NCI-H446 (cell line): Measurements from ENCODE around the gene TAS2R13.

Source experiments
- DNase-seq, 2 experiments: peaks; one replicate each; lab custom pipeline; 2025; lab: John Stamatoyannopoulos, UW

TAS2R13 gene

GRCh38 chr12:10909462-10909861, at the start of gene TAS2R13:
Gene TAS2R13 (minus strand): TSS chr12:10909562. CDS start chr12:10909298, 264 bp downstream.
- no peak for DNase-seq

GRCh38 chr12:10957741-10958140, 48.4 kb upstream of the TAS2R13 start:
- no peak for DNase-seq

GRCh38 chr12:10956085-10956484, 46.7 kb upstream of the TAS2R13 start:
- DNase-seq: no peak

- no peak for DNase-seq
Measured at GRCh38 chr12:10952645-10953044, 43.3 kb upstream of the TAS2R13 start.

GRCh38 chr12:10943167-10943566, 33.8 kb upstream of the TAS2R13 start:
- DNase-seq: no peak

- no peak for DNase-seq
Measured at GRCh38 chr12:10941916-10942607, 32.7 kb upstream of the TAS2R13 start.

- no peak for DNase-seq
Measured at GRCh38 chr12:10941369-10941768, 32.0 kb upstream of the TAS2R13 start.

GRCh38 chr12:10940389-10940788, 31.0 kb upstream of the TAS2R13 start:
- no peak for DNase-seq

GRCh38 chr12:10939163-10939562, 29.8 kb upstream of the TAS2R13 start, which contains the start of gene TAS2R14:
Gene TAS2R14 (minus strand): TSS chr12:10939263. CDS start chr12:10939207, 56 bp downstream.
- DNase-seq: no peak

- no peak for DNase-seq
Measured at GRCh38 chr12:10936506-10936905, 27.1 kb upstream of the TAS2R13 start.

- DNase-seq: no peak
Measured at GRCh38 chr12:10928746-10929286, 19.5 kb upstream of the TAS2R13 start, which contains the start of gene PRH2. Gene PRH2 (plus strand): TSS chr12:10929236. CDS start chr12:10929274, 38 bp downstream.

- DNase-seq: no peak
Measured at GRCh38 chr12:10926269-10926668, 16.9 kb upstream of the TAS2R13 start.

- no peak for DNase-seq
Measured at GRCh38 chr12:10919809-10920208, 10.4 kb upstream of the TAS2R13 start.

- DNase-seq: no peak
Measured at GRCh38 chr12:10910380-10910779, 1.0 kb upstream of the TAS2R13 start.

- no peak for DNase-seq
Measured at GRCh38 chr12:10904686-10905085, 4.7 kb downstream of the TAS2R13 start.

- DNase-seq: no peak
Measured at GRCh38 chr12:10901427-10901826, 7.9 kb downstream of the TAS2R13 start.

- no peak for DNase-seq
Measured at GRCh38 chr12:10900972-10901371, 8.4 kb downstream of the TAS2R13 start.

- DNase-seq: no peak
Measured at GRCh38 chr12:10900530-10900929, 8.8 kb downstream of the TAS2R13 start.

- DNase-seq: no peak
Measured at GRCh38 chr12:10896854-10897253, 12.5 kb downstream of the TAS2R13 start.

GRCh38 chr12:10891937-10892336, 17.4 kb downstream of the TAS2R13 start:
- no peak for DNase-seq

- no peak for DNase-seq
Measured at GRCh38 chr12:10889226-10889625, 20.1 kb downstream of the TAS2R13 start.

GRCh38 chr12:10884086-10884725, 25.2 kb downstream of the TAS2R13 start, which contains the start of gene PRH1:
Gene PRH1 (minus strand): TSS chr12:10884255. CDS start chr12:10884217, 38 bp downstream.
- DNase-seq: no peak

GRCh38 chr12:10873378-10873777, 36.0 kb downstream of the TAS2R13 start:
- no peak for DNase-seq
